OCI-M2 (cell line): ENCODE measurements around the gene CADM2.
"Not testable (repeated sequence)": the region's sequence is repeated elsewhere in the genome, so short reads cannot be mapped to it uniquely, and the experiment has no call there.

Experiments used
- DNase-seq: peaks from one replicate; lab custom pipeline; 2025; ENCODE audit not compliant: unreplicated experiment; lab: John Stamatoyannopoulos, UW

The CADM2 gene

GRCh38 chr3:85631070-85631469, 672.3 kb downstream of the CADM2 start:
- no peak for DNase-seq

GRCh38 chr3:85632921-85633320, 674.1 kb downstream of the CADM2 start:
- DNase-seq: no peak

GRCh38 chr3:85652360-85652759, 693.6 kb downstream of the CADM2 start:
- no peak for DNase-seq

GRCh38 chr3:85660451-85660850, 701.7 kb downstream of the CADM2 start:
- no peak for DNase-seq

GRCh38 chr3:85662462-85662861, 703.7 kb downstream of the CADM2 start:
- no peak for DNase-seq

GRCh38 chr3:85667744-85668143, 709.0 kb downstream of the CADM2 start:
- DNase-seq: no peak

GRCh38 chr3:85670634-85671205, 711.9 kb downstream of the CADM2 start:
- DNase-seq: no peak

- no peak for DNase-seq
Measured at GRCh38 chr3:85672761-85673160, 714.0 kb downstream of the CADM2 start.

GRCh38 chr3:85678713-85679112, 719.9 kb downstream of the CADM2 start:
- no peak for DNase-seq

GRCh38 chr3:85681906-85682305, 723.1 kb downstream of the CADM2 start:
- no peak for DNase-seq

GRCh38 chr3:85691196-85691595, 732.4 kb downstream of the CADM2 start:
- DNase-seq: no peak

GRCh38 chr3:85697156-85697555, 738.4 kb downstream of the CADM2 start:
- no peak for DNase-seq

- DNase-seq: no peak
Measured at GRCh38 chr3:85706130-85706529, 747.3 kb downstream of the CADM2 start.

GRCh38 chr3:85708325-85708724, 749.5 kb downstream of the CADM2 start:
- not testable (repeated sequence) for DNase-seq

GRCh38 chr3:85709346-85709892, 750.6 kb downstream of the CADM2 start:
- DNase-seq: no peak

GRCh38 chr3:85710490-85710889, 751.7 kb downstream of the CADM2 start:
- no peak for DNase-seq

GRCh38 chr3:85721409-85722145, 762.8 kb downstream of the CADM2 start:
- no peak for DNase-seq

- no peak for DNase-seq
Measured at GRCh38 chr3:85725809-85726208, 767.0 kb downstream of the CADM2 start.

- DNase-seq: no peak
Measured at GRCh38 chr3:85726241-85726640, 767.5 kb downstream of the CADM2 start.

- DNase-seq: no peak
Measured at GRCh38 chr3:85737846-85738245, 779.1 kb downstream of the CADM2 start.

GRCh38 chr3:85740561-85740960, 781.8 kb downstream of the CADM2 start:
- DNase-seq: no peak

GRCh38 chr3:85758442-85758841, 799.7 kb downstream of the CADM2 start:
- DNase-seq: no peak

- no peak for DNase-seq
Measured at GRCh38 chr3:85760342-85760741, 801.6 kb downstream of the CADM2 start.
